NT2/D1 (cell line): Measurements from ENCODE around the gene LRRC47.

Source experiments
- YY1 ChIP-seq: IDR thresholded peaks from 2 replicates; pipeline ENCODE4 v1.6.1; 2011; ENCODE audit not compliant: insufficient read length, insufficient read depth
- ZNF274 ChIP-seq: IDR thresholded peaks from 2 replicates; pipeline ENCODE4 v1.6.1; 2011; ENCODE audit warnings: mild to moderate bottlenecking, low read depth, low read length

- no peak for TF ChIP-seq YY1
- no peak for TF ChIP-seq ZNF274
Measured at GRCh38 chr1:3736131-3736561, 60.2 kb downstream of the LRRC47 start.
